Measurements from ENCODE around the gene NAALADL2.

NAALADL2 gene

GRCh38 chr3:175001091-175001490 lies 142.0 kb downstream of the NAALADL2 start:
- DNase-seq, result no peak

DNA sequence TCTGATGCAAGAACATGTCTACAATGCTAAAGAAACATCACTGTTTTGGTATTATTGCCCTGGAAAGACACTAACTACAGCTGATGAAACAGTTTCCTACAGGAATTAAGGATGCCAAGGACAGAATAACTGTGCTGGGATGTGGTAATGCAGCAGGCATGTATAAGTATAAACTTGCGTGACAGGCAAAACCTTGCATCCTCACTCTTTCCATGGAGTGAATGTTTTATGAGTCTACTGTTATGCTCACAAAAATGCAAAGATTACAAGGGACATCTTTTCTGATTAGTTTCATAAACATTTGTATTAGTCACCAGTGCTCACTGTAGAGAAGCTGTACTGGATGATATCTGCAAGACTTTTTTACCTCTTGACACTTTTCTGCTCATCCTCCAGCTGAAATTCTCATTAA lies 143.6 kb downstream of the NAALADL2 start:
- DNase-seq, result no peak

DNA sequence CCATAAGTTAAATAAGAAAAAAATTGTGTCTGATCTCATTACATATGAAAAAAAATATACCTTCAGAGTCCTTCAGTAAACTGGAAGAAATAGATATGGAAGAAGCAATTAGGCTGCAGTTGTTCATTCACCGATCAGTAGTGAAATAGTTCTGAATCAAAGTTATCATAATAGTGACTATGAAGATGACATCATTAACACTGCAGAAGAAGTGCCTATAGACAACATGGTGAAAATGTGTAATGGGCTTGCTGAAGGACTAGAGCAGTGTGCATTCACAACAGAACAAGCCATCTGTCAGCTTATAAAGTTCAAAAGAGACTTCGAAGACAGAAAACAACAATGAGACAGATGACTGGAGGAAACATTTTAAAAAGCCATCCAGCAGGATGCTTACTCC lies 144.5 kb downstream of the NAALADL2 start:
- no peak for DNase-seq

DNA sequence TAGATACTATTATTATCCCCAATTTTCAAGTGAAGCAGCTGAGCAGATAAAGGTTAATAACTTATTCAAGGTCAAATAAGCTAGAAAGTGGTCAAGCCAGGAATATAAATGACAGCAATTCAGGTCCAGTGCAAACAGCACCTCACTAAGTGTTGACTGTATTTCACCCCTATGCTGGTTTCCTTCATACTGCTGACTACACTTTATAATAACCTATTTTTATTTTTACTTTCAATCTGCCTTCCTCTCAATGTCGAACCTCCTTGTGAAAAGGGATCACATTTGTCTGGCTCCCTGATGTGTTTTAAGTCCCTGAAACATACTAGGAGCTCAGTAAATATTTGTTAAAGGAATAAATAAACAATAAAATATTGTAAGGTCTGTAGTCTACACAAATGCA lies 146.1 kb downstream of the NAALADL2 start:
- no peak for DNase-seq

- DNase-seq, result no peak
Measured at GRCh38 chr3:175005881-175006280, 146.7 kb downstream of the NAALADL2 start.

DNA sequence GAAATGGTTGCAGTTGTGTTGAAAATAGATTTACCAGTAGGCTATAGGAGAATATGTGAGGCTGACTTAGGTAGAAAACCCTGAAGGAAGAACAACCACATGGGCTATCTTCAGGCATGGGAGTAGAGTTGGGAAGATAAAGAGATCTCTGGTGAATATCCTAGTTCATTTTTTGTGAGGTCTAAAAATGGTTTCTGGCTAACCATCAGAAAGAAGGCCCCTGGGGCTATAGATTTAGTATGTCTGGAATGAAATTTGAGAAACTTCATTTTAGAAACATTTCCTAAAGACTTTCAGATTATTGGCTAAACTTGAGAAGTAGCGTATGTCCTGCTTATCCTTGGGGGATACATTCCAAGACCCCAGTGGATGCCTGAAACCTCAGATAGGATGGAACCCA lies 148.2 kb downstream of the NAALADL2 start:
- DNase-seq, result no peak

DNA sequence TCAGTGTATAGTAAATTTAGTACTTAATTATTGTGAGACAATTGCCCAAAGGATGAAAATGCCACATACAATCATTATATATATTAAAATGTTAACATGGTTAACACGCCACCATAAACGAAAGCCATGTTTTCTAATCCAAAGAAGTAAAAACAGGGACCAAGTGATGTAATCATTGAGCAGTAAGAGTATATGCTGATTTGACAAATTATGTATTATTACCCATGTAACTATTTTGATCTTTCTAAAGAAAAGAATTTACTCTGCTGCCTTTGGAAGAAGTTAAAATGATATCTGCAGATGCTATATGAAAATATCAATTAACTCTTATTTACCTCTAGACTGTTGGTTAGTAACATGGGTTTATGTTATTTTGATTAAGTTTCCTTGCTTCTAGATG lies 150.2 kb downstream of the NAALADL2 start:
- no peak for DNase-seq

GRCh38 chr3:175015056-175015635 lies 156.0 kb downstream of the NAALADL2 start:
- no peak for DNase-seq

GRCh38 chr3:175018946-175019727 lies 160.0 kb downstream of the NAALADL2 start:
- DNase-seq, result no peak

DNA sequence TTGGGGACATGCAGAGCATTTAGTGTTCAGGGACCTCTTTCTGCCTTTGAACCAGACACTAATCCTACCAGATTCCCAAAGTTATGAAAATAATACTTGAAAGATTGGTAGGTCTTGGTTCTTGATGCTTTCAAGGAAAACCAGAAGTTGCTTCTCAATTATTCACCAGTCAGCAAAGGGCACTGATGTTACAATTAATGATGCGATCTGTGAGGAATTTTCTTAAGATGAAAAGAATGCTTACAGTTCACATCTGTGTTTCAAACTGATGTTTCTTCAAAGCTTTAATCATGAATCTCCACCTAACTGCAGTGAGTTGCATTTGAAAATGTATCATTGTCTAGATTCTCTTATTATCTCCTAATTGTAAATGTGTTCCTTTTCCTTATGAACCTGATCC lies 161.0 kb downstream of the NAALADL2 start:
- DNase-seq, result no peak

DNA sequence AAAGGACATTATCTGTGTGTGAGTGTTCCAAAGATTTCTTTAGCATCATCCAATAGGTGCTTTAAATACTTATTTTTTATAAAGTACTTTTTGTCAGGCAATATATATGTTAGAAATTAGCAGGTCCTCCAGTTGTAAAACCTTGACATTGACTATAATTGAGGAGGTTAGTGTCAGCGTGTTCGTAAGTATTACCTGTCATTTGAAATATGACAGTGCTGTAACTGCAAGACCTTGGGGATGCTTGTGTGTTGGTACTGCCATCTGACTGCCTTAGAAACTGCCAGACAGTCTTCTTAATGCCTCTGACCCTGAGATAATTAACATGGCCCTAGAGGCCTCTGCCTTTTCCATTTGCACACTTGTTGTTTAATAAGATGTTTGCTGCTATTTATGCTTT lies 170.7 kb downstream of the NAALADL2 start:
- DNase-seq, result no peak

GRCh38 chr3:175039875-175040274 lies 180.7 kb downstream of the NAALADL2 start:
- no peak for DNase-seq

DNA sequence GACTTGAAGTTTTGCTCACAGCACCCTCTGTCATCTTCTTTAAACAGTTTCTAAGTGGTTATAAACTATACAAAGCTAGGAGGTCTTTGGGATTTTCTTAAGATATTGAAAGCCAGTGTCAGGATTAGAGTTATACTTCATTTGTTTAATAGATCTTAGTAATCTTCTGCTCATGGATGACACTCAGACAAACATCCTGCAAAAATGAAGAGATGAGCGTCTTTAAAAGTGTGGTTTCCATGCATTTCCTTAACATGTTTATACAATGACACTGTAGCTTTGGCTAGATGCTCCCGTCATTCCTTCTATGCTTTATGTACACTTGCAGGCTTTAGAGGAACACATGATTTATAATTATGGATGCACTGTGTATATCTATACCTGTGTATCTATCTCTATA lies 182.2 kb downstream of the NAALADL2 start:
- no peak for DNase-seq

DNA sequence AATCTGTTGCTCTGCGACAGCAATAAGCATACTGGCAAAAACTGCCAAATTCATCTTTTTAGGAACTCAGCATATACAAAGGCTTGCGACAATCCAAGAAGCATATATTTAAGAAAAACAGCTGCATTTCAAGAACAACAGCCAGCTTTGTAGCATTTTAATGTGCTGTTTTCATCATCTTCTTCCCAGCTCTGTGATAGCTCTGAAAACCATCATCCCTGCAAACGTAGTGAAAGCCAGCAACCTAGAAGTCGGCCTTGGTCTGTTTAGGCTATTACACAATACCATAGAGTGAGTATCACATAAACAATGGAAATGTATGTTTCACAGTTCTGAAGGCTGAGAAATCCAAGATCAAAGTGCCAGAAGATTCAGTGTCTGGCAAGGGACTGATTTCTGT lies 187.5 kb downstream of the NAALADL2 start:
- no peak for DNase-seq

DNA sequence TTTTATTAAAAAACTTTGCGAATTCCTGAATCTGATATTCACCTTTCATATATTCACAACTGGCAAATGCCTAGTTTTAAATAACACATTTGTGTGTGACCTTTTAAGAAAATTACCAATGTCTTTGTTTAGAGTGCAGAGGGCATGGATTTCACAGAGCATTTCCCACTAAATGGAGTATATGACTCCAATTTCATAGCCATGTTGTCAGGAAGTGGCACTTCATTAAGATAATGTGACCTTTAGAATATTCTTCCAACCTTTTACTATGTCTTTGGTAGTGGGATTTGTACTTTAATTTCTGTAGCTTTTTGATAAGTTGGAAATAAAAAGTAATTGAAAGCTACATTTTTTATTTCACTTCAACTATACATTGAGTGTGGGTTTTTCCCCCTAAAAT lies 188.7 kb downstream of the NAALADL2 start:
- DNase-seq, result no peak

GRCh38 chr3:175057401-175057800 lies 198.3 kb downstream of the NAALADL2 start:
- DNase-seq, result no peak

- no peak for DNase-seq
Measured at GRCh38 chr3:175059788-175060187, 200.7 kb downstream of the NAALADL2 start.

DNA sequence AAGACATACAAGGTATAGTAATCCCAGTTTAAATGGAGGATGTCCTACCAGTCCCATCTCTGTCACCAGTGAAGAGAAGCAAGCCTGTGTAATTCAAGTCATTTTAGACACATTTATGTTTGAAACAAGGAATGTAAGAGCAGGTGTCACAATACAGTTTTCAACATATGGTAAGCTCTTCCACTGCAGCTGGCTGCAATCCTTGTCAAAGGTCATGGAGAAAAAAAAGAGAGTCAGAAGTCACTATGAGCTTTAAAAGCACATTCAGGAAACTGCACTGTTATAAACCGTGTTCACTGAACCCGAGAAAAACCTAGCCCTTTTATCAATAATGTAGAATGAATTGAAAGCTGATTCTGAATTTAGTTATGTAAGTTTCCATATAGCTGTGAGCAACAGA lies 206.4 kb downstream of the NAALADL2 start:
- no peak for DNase-seq

DNA sequence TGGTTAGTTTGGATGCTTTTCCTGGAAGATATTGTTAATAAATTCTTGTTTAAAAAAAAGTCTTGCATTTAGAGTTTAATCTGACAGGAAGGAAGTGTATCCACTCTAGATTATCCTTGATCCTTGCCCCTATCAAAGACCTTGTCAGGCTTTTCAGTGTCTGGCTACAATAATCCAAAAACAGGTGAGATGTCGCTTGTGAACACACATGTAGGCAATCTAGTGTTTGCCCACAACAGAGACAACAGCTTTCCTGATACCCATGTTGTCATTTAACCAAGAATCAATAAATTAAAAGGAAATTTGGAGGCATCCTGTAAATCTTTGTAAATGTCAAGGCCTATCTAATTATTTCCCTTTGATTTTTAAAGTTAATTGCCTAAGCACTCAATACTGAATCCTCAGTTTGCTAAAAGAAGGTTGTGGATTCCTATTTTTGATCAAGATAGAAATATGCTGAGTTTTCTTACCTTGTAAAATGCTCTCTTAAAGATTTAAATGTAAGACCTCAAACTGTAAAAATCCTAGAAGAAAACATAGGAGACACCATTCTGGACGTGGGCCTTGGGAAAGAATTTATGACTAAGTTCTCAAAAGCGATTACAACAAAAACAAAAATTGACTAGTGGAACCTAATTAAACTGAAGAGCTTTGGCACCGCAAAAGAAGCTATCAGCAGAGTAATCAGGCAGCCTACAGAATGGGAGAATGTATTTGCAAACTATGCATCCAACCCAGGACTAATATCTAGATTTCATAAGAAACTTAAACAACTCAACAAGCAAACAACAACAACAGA lies 207.7 kb downstream of the NAALADL2 start:
- no peak for DNase-seq

DNA sequence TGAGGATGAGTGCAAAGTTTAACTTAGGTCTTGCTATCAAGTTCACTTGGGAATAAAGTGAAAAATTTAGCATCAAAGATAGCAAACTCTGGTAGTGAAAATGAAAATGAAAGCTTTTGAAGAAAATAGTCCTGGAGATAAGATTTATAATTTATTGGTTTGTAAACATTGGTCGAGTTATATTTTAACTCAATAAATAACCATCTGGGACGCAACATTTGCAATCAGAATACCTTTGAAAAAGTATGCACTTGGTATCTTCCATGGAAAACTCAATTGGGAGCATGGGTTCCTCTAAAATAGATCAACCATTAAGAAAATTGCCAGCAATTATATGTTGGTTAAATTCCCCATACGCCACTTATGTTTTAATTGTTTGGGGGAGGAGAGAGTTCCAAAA lies 209.5 kb downstream of the NAALADL2 start:
- no peak for DNase-seq

DNA sequence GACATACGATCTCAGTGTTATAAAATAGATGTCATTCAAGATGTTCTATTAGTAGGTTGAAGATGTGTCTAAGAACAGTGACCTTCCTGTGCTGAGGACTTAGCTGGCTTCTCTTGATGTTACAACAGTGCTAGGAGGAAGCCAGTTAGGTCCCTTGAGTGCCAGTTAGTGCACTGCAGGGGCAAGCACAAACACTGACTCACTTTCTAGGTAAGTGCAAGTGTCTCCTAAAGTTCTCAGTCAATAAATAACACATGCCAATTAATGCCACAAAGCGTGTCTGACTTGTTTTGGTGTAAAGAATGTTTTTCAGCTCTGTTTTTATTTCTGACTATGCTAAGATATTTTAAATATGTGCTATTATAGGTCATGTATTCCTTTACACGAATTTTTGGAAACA lies 211.8 kb downstream of the NAALADL2 start:
- no peak for DNase-seq

DNA sequence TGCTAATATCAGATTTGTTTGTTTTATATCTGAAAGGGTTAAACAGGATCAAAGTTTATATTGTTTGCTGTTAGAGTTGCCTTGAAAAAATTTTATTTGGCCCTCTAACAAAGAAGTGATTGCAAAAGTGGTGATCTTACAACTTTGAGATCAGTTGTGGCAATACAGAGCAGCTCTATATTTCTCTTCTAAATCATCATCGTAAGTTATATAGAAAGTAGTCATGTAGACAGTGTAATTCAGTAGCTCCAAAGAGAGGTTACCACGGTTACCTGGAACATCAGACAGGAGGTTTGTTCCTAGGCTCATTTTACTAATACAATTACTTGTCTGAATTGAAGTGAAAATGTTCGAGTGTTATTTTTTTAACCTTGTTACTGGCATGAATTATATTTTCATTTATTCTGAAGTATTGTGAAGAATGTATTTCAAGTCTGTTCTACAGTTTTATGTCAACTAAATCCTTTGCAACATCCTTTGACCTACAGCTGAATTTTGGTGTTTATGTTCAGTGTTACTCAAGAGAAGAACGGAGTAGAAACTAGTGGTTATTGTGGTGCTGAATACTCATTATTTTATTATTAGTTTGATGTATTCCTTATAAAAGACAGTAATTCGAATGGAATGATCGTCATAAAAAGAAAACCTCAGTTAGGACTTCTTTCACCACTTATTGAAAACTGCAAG lies 214.2 kb downstream of the NAALADL2 start:
- DNase-seq, result no peak

- no peak for DNase-seq
Measured at GRCh38 chr3:175075269-175075668, 216.1 kb downstream of the NAALADL2 start.

Data from activated naive CD4-positive, alpha-beta T cell (primary cell).